Measurements from ENCODE around the gene PROM2. TPM values are rescaled to one million over a fixed set of nuclear protein-coding genes. Genes with fewer than 3 reads are reported as not detected.

Gene PROM2
- polyA plus RNA-seq, 3 donors from 2014 or later, result not detected

- no peaks in the 10 kb centered on the region for H3K9me3 Mint-ChIP-seq
- no peaks in the 10 kb centered on the region for H3K4me1 Mint-ChIP-seq
- H3K36me3 Mint-ChIP-seq, result no peaks in the 10 kb centered on the region
- no peak overlapping the region for H3K27ac Mint-ChIP-seq
- DNase-seq, result no peak
- H3K27me3 Mint-ChIP-seq (ENCODE audit: low read depth in 3 of 3), result peaks cover 0 to 4% (median 1%) of the 10 kb centered on the region in 3 donors
- no peak overlapping the region for H3K4me3 Mint-ChIP-seq
Observed at GRCh38 chr2:95310651-95311050, 36.4 kb downstream of the PROM2 start.

DNA sequence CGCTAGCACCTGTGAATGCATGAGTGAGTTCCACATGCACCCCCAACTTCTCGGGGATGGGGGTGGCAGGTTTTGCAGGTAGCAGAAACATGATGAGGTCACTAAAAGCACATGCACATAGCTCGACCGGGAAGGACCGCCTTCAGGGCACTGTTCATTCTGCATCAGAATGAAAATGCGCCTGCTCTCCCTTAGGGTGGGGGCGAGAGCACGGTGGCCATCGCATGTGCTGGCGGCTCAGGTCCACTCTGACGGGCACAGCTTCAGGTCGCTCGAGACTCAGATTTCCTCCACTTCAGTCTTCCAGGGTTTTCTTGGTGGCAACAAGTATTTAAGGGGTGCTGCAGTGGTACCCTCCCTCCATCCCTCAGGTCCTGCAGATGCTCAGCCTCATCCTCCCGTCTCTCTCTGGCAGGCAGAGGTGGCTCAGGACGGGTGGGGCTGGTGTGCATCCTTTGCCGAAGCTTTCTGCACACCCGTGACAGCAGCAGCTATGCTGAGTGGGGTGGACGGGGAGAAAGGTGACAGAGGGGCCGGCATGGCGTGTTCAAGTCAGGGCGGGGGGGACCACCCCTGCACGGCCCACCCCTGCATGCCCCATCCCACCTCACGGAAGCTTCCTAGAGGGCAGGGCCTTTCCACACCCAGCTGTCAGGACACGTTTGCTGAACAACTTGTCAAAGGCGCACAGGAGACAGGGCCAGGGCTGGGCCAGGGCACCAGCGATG is 37.7 kb downstream of the PROM2 start:
- Mint-ChIP-seq H3K27ac (no peak overlapping the region), H3K9me3 (no peaks in the 10 kb centered on the region), H3K4me3 (no peak overlapping the region), H3K27me3 (ENCODE audit: low read depth in 3 of 3) (peaks cover 0 to 4% (median 1%) of the 10 kb centered on the region in 3 donors), H3K4me1 (no peaks in the 10 kb centered on the region), H3K36me3 (no peaks in the 10 kb centered on the region)
- no peak for DNase-seq

DNA sequence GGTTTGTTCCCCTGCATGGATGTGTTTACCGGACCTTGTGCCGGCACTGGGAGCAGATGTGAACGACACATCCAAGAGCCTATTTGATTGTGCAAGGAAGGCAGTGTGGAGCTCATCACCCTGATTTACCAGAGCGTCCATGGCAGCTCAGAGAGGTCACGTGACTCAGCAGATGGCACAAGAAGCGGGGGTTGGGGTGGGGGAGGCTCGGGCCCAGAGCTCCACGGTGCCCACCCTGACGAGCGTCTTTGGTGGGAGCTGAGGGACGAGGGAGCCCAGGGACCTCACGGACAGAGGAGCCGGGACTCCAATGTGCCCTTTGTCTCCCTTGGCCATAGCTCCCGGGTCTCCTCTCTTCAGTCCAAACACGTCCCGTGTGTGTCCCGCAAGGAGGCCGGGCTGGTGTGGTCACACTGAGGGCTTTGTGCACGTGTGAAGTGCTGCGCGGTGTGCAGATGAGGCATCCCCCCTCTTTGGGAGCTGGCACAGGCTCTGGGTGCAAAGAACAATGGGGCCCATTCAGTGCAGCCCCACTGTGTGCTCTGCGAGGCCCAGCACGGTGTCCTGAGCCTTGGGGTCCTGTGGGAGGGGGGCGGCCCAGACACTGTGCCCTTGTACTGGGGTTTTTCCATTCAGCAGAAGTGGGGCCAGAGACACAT is 38.4 kb downstream of the PROM2 start:
- Mint-ChIP-seq H3K4me3 (no peak overlapping the region), H3K9me3 (no peaks in the 10 kb centered on the region), H3K27me3 (ENCODE audit: low read depth in 3 of 3) (peaks cover 0 to 4% (median 1%) of the 10 kb centered on the region in 3 donors), H3K27ac (no peak overlapping the region), H3K36me3 (no peaks in the 10 kb centered on the region), H3K4me1 (no peaks in the 10 kb centered on the region)
- DNase-seq, result no peak

GRCh38 chr2:95313296-95314131 is 39.3 kb downstream of the PROM2 start:
- Mint-ChIP-seq H3K36me3 (no peaks in the 10 kb centered on the region), H3K4me1 (no peaks in the 10 kb centered on the region), H3K27me3 (ENCODE audit: low read depth in 3 of 3) (peaks cover 0 to 4% (median 1%) of the 10 kb centered on the region in 3 donors), H3K4me3 (no peak overlapping the region), H3K27ac (no peak overlapping the region), H3K9me3 (no peaks in the 10 kb centered on the region)
- DNase-seq, result no peak

DNA sequence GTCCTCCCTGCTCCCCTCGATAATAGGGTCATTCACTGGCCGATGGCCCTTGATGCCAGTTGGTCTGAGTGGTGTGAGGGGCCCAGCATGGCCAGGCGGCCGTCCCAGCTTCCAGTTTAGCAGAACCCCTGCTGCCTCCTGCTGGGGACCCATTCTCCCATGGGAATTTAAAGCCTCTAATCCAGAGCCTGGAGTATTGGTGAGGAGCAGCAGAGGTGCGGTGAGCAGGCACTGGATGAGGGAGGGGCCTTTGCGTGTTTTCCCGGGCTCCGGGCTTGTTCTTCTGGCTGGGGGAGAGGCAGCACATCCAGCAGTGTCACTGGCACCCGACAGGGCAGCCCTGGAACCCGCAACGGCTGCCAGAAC is 40.3 kb downstream of the PROM2 start:
- no peaks in the 10 kb centered on the region for H3K36me3 Mint-ChIP-seq
- no peak overlapping the region for H3K4me3 Mint-ChIP-seq
- H3K9me3 Mint-ChIP-seq, result no peaks in the 10 kb centered on the region
- H3K27me3 Mint-ChIP-seq (ENCODE audit: low read depth in 3 of 3), result peaks cover 0 to 4% (median 1%) of the 10 kb centered on the region in 3 donors
- H3K27ac Mint-ChIP-seq, result no peak overlapping the region
- no peak for DNase-seq
- no peaks in the 10 kb centered on the region for H3K4me1 Mint-ChIP-seq

- no peak overlapping the region for H3K4me3 Mint-ChIP-seq
- H3K9me3 Mint-ChIP-seq, result no peaks in the 10 kb centered on the region
- no peak for DNase-seq
- H3K27me3 Mint-ChIP-seq (ENCODE audit: low read depth in 3 of 3), result peaks cover 0 to 4% (median under 1%) of the 10 kb centered on the region in 3 donors
- no peak overlapping the region for H3K27ac Mint-ChIP-seq
- no peaks in the 10 kb centered on the region for H3K36me3 Mint-ChIP-seq
- H3K4me1 Mint-ChIP-seq, result no peaks in the 10 kb centered on the region
Observed at GRCh38 chr2:95314964-95315611, 40.8 kb downstream of the PROM2 start.

DNA sequence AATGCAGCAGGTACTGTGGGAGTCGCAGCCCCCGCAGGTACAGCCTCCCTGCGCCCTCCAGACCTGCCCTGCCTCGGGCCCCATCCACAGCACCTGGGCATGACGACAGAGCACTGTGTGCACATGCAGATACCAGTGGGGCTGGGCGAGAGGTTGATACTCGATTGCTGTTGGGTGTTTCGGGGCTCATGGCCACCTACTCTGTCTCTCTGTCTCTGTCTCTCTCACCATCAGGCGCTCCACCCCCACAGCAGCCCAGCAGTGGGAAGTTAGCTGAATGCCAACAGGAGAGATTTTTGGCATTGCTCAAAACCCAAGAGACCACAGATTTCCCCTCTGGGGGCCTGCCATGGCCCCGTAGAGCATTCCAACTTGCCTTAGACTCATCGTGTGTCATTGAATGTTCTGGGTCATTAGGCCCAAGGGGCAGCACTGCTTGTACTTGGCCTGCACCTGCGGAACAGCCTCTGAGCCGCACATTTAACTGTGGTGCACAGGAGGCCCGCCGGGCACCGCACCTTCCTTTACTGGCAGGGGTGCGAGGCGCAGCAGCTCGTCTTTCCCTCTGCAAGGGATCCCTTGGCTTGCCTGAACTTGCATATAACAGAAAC is 41.7 kb downstream of the PROM2 start:
- DNase-seq, result no peak
- Mint-ChIP-seq H3K27ac (no peak overlapping the region), H3K27me3 (ENCODE audit: low read depth in 3 of 3) (peaks cover 0 to 4% (median 0%) of the 10 kb centered on the region in 3 donors), H3K4me1 (no peaks in the 10 kb centered on the region), H3K4me3 (no peak overlapping the region), H3K36me3 (no peaks in the 10 kb centered on the region), H3K9me3 (no peaks in the 10 kb centered on the region)

GRCh38 chr2:95316466-95317122 is 42.3 kb downstream of the PROM2 start:
- Mint-ChIP-seq H3K4me3 (no peak overlapping the region), H3K4me1 (no peaks in the 10 kb centered on the region), H3K9me3 (no peaks in the 10 kb centered on the region), H3K27ac (no peak overlapping the region), H3K27me3 (ENCODE audit: low read depth in 3 of 3) (peaks cover 0 to 4% (median 0%) of the 10 kb centered on the region in 3 donors), H3K36me3 (no peaks in the 10 kb centered on the region)
- DNase-seq, result no peak

- no peaks in the 10 kb centered on the region for H3K36me3 Mint-ChIP-seq
- H3K9me3 Mint-ChIP-seq, result no peaks in the 10 kb centered on the region
- H3K27ac Mint-ChIP-seq, result no peak overlapping the region
- peaks cover 0 to 4% (median 1%) of the 10 kb centered on the region in 3 donors for H3K27me3 Mint-ChIP-seq (ENCODE audit: low read depth in 3 of 3)
- no peaks in the 10 kb centered on the region for H3K4me1 Mint-ChIP-seq
- no peak for DNase-seq
- no peak overlapping the region for H3K4me3 Mint-ChIP-seq
Observed at GRCh38 chr2:95317123-95317500, 42.9 kb downstream of the PROM2 start.

- peaks cover 0 to 4% (median 1%) of the 10 kb centered on the region in 3 donors for H3K27me3 Mint-ChIP-seq (ENCODE audit: low read depth in 3 of 3)
- no peak overlapping the region for H3K4me3 Mint-ChIP-seq
- no peak for DNase-seq
- no peaks in the 10 kb centered on the region for H3K36me3 Mint-ChIP-seq
- H3K4me1 Mint-ChIP-seq, result no peaks in the 10 kb centered on the region
- no peaks in the 10 kb centered on the region for H3K9me3 Mint-ChIP-seq
- no peak overlapping the region for H3K27ac Mint-ChIP-seq
Observed at GRCh38 chr2:95317665-95318425, 43.6 kb downstream of the PROM2 start.

DNA sequence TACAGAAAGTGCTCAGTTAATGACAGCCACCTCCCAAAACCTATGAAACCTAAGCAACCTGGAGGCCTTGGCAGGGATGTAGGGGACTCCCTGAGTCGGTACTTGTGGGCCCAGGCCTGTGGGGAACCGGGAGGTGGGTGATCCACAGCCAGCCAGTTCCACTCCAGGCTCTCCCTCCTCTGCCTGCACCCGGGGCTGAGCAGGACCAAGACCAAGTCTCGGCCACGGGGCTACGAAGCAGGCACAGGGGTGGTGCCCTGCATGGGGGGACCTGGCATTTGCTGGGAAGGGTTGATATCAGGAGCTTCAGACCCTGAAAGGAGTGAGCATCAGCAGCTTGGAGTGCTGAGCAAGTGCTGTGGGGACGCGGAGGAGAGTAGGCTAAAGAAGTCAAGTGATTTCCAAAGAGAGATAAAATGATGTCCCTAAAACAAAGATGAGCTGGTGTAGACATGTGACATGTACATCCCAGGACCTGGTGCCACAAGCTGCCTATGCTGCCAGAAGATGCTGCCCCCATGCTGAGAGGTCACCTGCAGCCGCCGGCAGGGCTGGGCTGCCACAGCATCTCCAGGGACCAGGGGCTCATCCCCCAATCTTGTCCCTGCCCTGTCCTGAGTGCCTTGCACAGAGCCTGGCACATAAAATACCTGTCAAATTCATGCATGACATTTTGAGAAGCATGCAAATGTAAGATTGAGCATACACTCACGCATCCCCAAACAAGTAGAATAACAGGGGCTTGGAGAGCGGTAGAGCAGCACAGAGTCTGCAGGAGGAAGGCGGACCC is 44.4 kb downstream of the PROM2 start:
- Mint-ChIP-seq H3K27me3 (ENCODE audit: low read depth in 3 of 3) (peaks cover 0 to 4% (median 1%) of the 10 kb centered on the region in 3 donors), H3K27ac (no peak overlapping the region), H3K4me1 (no peaks in the 10 kb centered on the region), H3K9me3 (no peaks in the 10 kb centered on the region), H3K4me3 (no peak overlapping the region), H3K36me3 (no peaks in the 10 kb centered on the region)
- DNase-seq, result no peak
